Glomerular visceral epithelial cell (primary cell): Measurements from ENCODE around the gene ZNF503.

Experiments used
- DNase-seq: peaks from one replicate; pipeline ENCODE4 v3.0.0-alpha.2; 2016; ENCODE audit errors: extremely low spot score

ZNF503 gene

GRCh38 chr10:75353183-75353582 lies 48.4 kb downstream of the ZNF503 start:
- DNase-seq = no peak

GRCh38 chr10:75352650-75353049 lies 48.9 kb downstream of the ZNF503 start:
- DNase-seq = peak; percentile 36

GRCh38 chr10:75351637-75352036 lies 49.9 kb downstream of the ZNF503 start:
- no peak for DNase-seq

GRCh38 chr10:75350791-75351190 lies 50.8 kb downstream of the ZNF503 start:
- peak; percentile 80 for DNase-seq
